Activated T-cell treated with anti-CD3 and anti-CD28 coated beads, Interleukin-2, amount 50 U/mL, for 4 hours (primary cell): ENCODE data around the gene MAP3K7CL. TPM values are rescaled to one million over a fixed set of nuclear protein-coding genes. Genes with fewer than 3 reads are reported as not detected.
"Not testable (repeated sequence)": the region's sequence is repeated elsewhere in the genome, so short reads cannot be mapped to it uniquely, and the experiment has no call there.

Experiments
- ATAC-seq, 2 donors: fragments of 200-7000 bp; cut with Tn5 transposase; one replicate each; pipeline ENCODE4 v1.10.0; 2021
- DNase-seq: peaks from one replicate; pipeline ENCODE4 v3.0.0-alpha.2; 2020
- H3K27me3 Mint-ChIP-seq: one replicate; pipeline ENCODE4 v1.8.0; 2021; ENCODE audit warnings: low read depth, mixed read lengths
- H3K36me3 Mint-ChIP-seq: one replicate; pipeline ENCODE4 v1.8.0; 2022; ENCODE audit warnings: mixed read lengths; ENCODE audit not compliant: insufficient read depth
- H3K4me1 Mint-ChIP-seq: one replicate; pipeline ENCODE4 v1.8.0; 2021; ENCODE audit warnings: low read depth, mixed read lengths
- H3K4me3 Mint-ChIP-seq: one replicate; pipeline ENCODE4 v1.8.0; 2021; ENCODE audit warnings: mild to moderate bottlenecking, moderate library complexity, mixed read lengths
- H3K9me3 Mint-ChIP-seq: one replicate; pipeline ENCODE4 v1.8.0; 2021; ENCODE audit warnings: mixed read lengths
- total RNA-seq, 3 donors: library from RNA; stranded (reverse); gene quantifications; one replicate each; pipeline ENCODE4 v1.2.1, GENCODE V29; 2021

MAP3K7CL gene
- total RNA-seq, 3 donors from 2014 or later = 0.96 to 1.4 (median 1.3) TPM

DNA sequence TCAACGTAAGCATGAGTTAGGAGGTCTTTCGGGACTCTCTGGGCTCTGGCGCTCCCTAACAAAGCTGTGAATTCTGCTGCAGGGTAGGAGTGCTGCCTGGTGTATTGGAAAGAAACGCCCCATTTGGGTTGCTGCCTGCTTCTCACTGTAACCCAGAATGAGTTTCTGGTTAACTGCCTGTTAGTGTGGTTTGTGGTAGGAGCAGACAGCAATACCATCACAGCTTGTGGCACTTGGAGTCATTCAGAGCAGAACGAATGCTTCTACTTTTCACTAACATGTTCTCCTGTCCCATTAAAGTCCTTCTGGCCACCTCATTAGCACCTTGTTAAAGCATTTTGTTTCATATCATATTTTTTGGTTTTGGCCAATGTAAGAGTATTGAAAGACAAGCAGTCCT lies 18.1 kb downstream of the MAP3K7CL start:
- Mint-ChIP-seq H3K27me3 (no peaks in the 10 kb centered on the region), H3K4me1 (peaks cover 2% of the 10 kb centered on the region), H3K9me3 (no peaks in the 10 kb centered on the region), H3K4me3 (no peak overlapping the region), H3K36me3 (peaks cover 6% of the 10 kb centered on the region)
- ATAC-seq (peak in 1 of 2 donors; percentile 48), DNase-seq (no peak)

- H3K27me3 Mint-ChIP-seq = no peaks in the 10 kb centered on the region
- no peak for ATAC-seq
- no peaks in the 10 kb centered on the region for H3K9me3 Mint-ChIP-seq
- no peak for DNase-seq
- H3K36me3 Mint-ChIP-seq = peaks cover 6% of the 10 kb centered on the region
- H3K4me1 Mint-ChIP-seq = peaks cover 2% of the 10 kb centered on the region
- no peak overlapping the region for H3K4me3 Mint-ChIP-seq
Observed at GRCh38 chr21:29149808-29150425, 19.5 kb downstream of the MAP3K7CL start.

DNA sequence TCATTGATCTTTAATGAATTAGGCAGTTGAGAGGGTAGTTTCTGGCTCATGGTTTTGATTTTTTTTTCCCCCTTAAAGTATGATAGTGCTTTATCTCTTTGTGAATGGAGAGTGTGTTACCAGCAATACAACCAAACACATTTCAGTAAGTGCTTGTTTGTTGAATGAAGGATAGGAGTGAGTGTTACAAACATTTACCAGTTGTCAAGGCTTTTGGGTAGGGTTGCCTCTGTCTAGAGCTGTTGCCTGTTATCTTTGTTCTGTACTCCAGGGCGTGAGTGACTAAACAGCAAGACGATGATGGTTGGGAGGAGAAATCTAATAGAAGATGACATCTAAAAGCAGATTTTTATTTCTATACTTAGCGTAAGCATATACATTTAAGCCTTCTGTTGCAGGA lies 21.5 kb downstream of the MAP3K7CL start:
- no peaks in the 10 kb centered on the region for H3K27me3 Mint-ChIP-seq
- ATAC-seq = no peak
- no peak overlapping the region for H3K4me3 Mint-ChIP-seq

GRCh38 chr21:29152916-29153315 lies 22.5 kb downstream of the MAP3K7CL start:
- no peak overlapping the region for H3K4me3 Mint-ChIP-seq
- no peaks in the 10 kb centered on the region for H3K27me3 Mint-ChIP-seq
- H3K36me3 Mint-ChIP-seq = peaks cover 6% of the 10 kb centered on the region
- H3K4me1 Mint-ChIP-seq = no peaks in the 10 kb centered on the region
- no peak for ATAC-seq
- DNase-seq = no peak
- no peaks in the 10 kb centered on the region for H3K9me3 Mint-ChIP-seq

More for the DNA sequence above, 21.5 kb downstream of the MAP3K7CL start:
- no peaks in the 10 kb centered on the region for H3K9me3 Mint-ChIP-seq
- DNase-seq = no peak
- H3K4me1 Mint-ChIP-seq = no peaks in the 10 kb centered on the region
- peaks cover 6% of the 10 kb centered on the region for H3K36me3 Mint-ChIP-seq

- Mint-ChIP-seq H3K4me1 (no peaks in the 10 kb centered on the region), H3K36me3 (peaks cover 6% of the 10 kb centered on the region), H3K4me3 (no peak overlapping the region), H3K27me3 (no peaks in the 10 kb centered on the region), H3K9me3 (no peaks in the 10 kb centered on the region)
- DNase-seq = no peak
- no peak for ATAC-seq
Observed at GRCh38 chr21:29154270-29154669, 23.8 kb downstream of the MAP3K7CL start.

DNA sequence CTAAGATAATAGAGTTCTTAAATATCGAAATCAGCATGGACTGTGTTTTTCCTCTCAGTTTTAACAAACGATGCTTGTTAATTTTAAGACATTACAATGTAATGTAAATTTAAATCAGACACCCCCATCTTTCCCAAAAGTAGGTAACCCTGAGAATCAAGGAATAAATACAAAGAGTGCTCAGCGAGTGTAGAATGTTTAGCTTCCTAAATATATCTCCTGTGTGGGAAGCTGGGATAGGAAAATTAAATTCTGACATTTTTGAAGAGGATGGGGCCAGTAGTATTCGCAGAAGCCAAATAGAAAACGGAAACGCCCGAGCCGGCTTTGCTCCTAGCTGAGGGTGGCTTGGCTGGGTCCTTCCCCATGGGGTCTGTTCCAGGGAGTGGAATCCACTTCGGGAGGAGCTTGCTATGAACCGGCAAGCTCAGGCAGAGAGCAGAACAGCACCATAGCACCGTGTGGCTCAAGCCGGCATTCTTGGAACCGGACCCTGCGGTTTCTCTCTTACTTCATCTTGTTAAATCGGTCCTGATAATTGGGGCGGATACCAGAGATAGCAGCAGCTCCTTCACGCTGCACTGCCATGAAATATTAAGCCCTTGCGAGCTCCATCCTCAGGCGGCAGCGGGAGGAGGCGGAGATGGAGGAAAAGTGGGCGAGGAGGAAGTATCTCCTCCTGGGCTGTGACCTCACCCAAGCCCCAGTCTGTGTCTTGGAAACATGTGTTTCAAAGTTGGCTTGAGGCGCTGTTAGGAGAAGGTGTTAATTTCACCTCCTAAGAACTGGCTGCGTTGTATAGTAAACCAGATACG lies 24.9 kb downstream of the MAP3K7CL start:
- no peak for DNase-seq
- no peaks in the 10 kb centered on the region for H3K27me3 Mint-ChIP-seq
- no peaks in the 10 kb centered on the region for H3K4me1 Mint-ChIP-seq
- H3K9me3 Mint-ChIP-seq = no peaks in the 10 kb centered on the region
- peaks cover 10% of the 10 kb centered on the region for H3K36me3 Mint-ChIP-seq
- H3K4me3 Mint-ChIP-seq = no peak overlapping the region
- ATAC-seq = no peak

DNA sequence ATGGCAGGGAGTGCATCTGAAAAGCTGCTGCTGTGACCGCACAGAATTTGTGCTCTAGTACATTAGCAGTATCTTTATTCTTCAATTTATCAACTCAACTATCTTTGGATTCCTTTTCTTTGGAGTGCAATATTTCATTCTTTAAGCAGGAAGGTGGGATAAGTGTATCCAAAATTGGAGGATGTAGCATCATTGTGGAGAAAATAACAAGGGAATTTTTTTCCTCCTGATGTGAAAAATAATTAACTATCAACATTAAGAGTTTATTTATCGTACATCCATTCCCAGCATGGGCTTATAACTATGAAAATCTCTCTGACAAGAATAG lies 25.5 kb downstream of the MAP3K7CL start:
- ATAC-seq (no peak), DNase-seq (no peak)
- Mint-ChIP-seq H3K4me3 (no peak overlapping the region), H3K27me3 (no peaks in the 10 kb centered on the region), H3K36me3 (peaks cover 14% of the 10 kb centered on the region), H3K9me3 (no peaks in the 10 kb centered on the region), H3K4me1 (no peaks in the 10 kb centered on the region)

DNA sequence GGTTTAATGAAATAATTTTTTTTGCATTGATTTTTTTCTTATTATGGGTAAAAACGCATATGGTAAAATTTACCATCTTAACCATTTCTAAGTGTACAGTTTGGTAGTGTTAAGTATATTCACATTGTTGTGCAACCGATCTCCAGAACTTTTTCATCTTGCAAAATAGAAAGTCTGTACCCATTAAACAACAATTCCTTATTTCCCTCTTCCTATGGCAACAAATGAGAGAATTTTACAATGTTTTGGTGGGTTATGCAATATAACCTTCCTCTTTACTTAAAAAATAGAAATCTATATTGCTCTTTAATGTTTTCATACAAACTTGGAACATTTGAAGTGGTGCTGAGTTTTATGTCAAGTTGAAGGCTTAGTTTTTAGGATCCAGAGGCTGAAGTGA lies 26.6 kb downstream of the MAP3K7CL start:
- ATAC-seq (no peak), DNase-seq (no peak)
- Mint-ChIP-seq H3K4me1 (no peaks in the 10 kb centered on the region), H3K36me3 (peaks cover 13% of the 10 kb centered on the region), H3K9me3 (no peaks in the 10 kb centered on the region), H3K4me3 (no peak overlapping the region), H3K27me3 (no peaks in the 10 kb centered on the region)

- H3K9me3 Mint-ChIP-seq = no peaks in the 10 kb centered on the region
- ATAC-seq (no peak), DNase-seq (no peak)
- no peaks in the 10 kb centered on the region for H3K4me1 Mint-ChIP-seq
- peaks cover 12% of the 10 kb centered on the region for H3K36me3 Mint-ChIP-seq
- H3K4me3 Mint-ChIP-seq = no peak overlapping the region
- H3K27me3 Mint-ChIP-seq = no peaks in the 10 kb centered on the region
Observed at GRCh38 chr21:29159842-29160241, 29.4 kb downstream of the MAP3K7CL start.

DNA sequence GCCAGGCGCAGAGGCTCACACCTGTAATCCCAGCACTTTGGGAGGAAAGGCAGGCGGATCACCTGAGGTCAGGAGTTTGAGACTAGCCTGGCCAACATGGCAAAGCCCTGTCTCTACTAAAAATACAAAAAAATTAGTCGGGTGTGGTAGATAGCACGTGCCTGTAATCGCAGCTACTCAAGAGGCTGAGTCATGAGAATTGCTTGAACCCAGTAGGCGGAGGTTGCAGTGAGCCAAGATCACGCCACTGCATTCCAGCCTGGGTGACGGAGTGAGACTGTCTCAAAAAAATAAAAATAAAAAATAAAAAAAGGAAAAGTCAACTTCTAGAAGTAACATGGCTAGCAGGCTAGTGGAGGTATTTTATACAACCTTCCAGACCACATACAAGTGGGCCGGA lies 32.4 kb downstream of the MAP3K7CL start:
- not testable (repeated sequence) for H3K27me3 Mint-ChIP-seq, ATAC-seq
- H3K36me3 Mint-ChIP-seq = peaks cover 16% of the 10 kb centered on the region

GRCh38 chr21:29163341-29164115 lies 33.1 kb downstream of the MAP3K7CL start:
- H3K9me3 Mint-ChIP-seq = no peaks in the 10 kb centered on the region
- no peak overlapping the region for H3K4me3 Mint-ChIP-seq
- peaks cover 18% of the 10 kb centered on the region for H3K36me3 Mint-ChIP-seq
- no peaks in the 10 kb centered on the region for H3K27me3 Mint-ChIP-seq
- no peaks in the 10 kb centered on the region for H3K4me1 Mint-ChIP-seq
- no peak for DNase-seq
- ATAC-seq = no peak

More for the DNA sequence above, 32.4 kb downstream of the MAP3K7CL start:
- not testable (repeated sequence) for DNase-seq, H3K4me3 Mint-ChIP-seq, H3K4me1 Mint-ChIP-seq, H3K9me3 Mint-ChIP-seq

DNA sequence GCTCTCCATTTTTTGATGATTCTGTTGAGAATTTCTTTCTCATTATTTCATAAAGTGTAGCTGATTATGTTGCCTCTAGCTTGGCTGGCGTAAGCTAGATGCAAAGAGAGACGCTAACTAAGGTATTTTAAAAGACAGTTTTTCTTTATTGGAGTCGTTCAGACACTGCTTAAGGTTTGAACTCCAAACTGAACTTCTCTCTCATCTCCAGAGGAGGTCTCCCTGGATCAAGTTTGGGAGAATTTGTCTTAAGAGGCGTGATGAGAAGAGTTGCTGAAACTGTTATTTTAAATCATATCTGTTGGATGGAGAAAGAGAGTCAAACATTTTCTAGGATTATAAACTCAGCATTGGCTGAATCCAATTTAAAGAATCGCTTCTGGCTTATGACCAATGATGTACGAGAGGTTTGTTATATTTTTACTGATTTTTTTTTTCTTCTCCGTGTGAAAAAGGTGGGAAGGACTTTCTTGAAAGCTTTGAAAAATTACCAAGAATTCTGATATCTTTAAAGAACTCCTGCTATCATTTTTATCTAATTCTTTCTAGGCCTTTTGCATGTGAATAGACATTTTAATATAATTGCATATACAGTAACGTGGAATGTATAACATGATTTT lies 34.0 kb downstream of the MAP3K7CL start:
- no peak for ATAC-seq
- no peaks in the 10 kb centered on the region for H3K27me3 Mint-ChIP-seq
- H3K4me3 Mint-ChIP-seq = no peak overlapping the region
- peaks cover 17% of the 10 kb centered on the region for H3K36me3 Mint-ChIP-seq
- DNase-seq = no peak
- H3K9me3 Mint-ChIP-seq = no peaks in the 10 kb centered on the region
- H3K4me1 Mint-ChIP-seq = no peaks in the 10 kb centered on the region

GRCh38 chr21:29166323-29166722 lies 35.9 kb downstream of the MAP3K7CL start:
- Mint-ChIP-seq H3K36me3 (peaks cover 11% of the 10 kb centered on the region), H3K27me3 (no peaks in the 10 kb centered on the region), H3K9me3 (no peaks in the 10 kb centered on the region), H3K4me3 (no peak overlapping the region), H3K4me1 (peaks cover 7% of the 10 kb centered on the region)
- DNase-seq (no peak), ATAC-seq (no peak)

- ATAC-seq (no peak), DNase-seq (no peak)
- peaks cover 9% of the 10 kb centered on the region for H3K4me1 Mint-ChIP-seq
- peaks cover 10% of the 10 kb centered on the region for H3K36me3 Mint-ChIP-seq
- H3K4me3 Mint-ChIP-seq = no peak overlapping the region
- no peaks in the 10 kb centered on the region for H3K9me3 Mint-ChIP-seq
- no peaks in the 10 kb centered on the region for H3K27me3 Mint-ChIP-seq
Observed at GRCh38 chr21:29166853-29167252, 36.4 kb downstream of the MAP3K7CL start.
